GM19023 (cell line): ENCODE data around the gene ANXA4.

Experiments used
- ATAC-seq: cut with Tn5 transposase; IDR thresholded peaks from one replicate; pipeline ENCODE4 v1.9.1; 2021; ENCODE audit warnings: mild to moderate bottlenecking, moderate library complexity; ENCODE audit not compliant: unreplicated experiment

The ANXA4 gene

GRCh38 chr2:69837533-69837932 lies 95.6 kb downstream of the ANXA4 start:
- ATAC-seq: no peak

- no peak for ATAC-seq
Observed at GRCh38 chr2:69843993-69844392, 102.1 kb downstream of the ANXA4 start.

GRCh38 chr2:69844560-69844959 lies 102.6 kb downstream of the ANXA4 start:
- no peak for ATAC-seq

GRCh38 chr2:69846182-69847067 lies 104.5 kb downstream of the ANXA4 start:
- ATAC-seq: no peak

- no peak for ATAC-seq
Observed at GRCh38 chr2:69847068-69847828, 105.3 kb downstream of the ANXA4 start.

DNA sequence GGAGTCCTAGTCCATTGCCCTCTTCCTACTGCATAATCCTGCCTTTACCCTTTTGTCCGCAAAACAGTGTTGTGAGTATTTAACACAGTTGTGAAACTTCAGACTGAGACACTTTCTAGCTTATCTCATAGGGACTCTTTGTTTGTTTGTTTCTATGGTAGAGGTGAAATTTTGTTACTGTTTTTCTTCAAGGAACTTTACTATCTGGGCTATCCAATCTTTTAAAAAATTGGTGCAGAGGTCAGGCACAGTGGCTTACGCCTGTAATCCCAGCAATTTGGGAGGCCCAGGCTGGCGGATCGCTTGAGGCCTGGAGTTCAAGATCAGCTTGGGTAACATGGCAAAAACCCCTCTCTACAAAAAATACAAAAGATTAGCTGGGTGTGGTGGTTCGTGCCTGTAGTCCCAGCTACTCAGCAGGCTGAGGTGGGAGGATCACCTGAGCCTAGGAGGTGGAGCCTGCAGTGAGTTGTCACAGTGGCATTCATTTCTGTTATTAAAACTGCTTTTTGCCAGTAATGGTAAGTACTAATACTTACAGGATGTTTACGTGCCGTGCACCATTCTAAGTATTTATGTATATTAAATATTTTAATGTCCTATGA lies 106.4 kb downstream of the ANXA4 start:
- ATAC-seq: no peak

DNA sequence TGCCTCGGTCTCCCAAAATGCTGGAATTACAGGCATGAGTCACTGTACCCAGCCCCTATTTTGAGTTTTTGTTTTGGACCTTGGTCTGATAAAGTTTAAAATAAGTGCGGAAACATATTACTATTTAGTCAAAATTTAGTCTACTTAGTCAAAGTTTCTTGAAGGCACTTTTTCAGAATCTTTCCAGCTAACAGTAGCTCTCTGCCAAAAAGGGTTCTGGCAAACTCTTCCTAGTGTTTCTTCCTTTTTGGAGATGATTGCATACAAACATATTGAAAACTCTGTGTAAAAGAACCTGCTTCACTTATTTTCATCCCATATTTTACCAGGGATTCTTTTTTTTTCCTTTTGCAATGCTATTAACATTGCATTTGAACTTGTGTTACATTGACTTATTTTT lies 116.3 kb downstream of the ANXA4 start:
- no peak for ATAC-seq

DNA sequence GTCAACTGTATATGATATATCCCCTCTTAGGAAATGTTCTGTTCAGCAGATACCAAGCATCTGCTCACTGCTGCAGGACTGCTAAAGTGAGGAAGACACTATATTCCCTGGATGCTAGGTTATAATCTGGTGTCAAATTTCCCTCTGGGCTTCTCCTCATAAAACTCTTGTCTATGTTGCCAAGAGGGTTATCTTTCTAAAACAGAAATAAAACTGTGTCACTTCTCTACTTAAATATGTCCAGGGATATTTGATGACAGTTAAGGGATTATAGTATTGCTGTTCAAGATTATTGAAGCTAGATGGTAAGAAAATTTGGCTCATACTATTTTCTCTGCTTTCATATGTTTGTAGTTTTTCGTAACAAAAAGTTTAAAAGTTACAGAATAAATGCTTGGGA lies 121.4 kb downstream of the ANXA4 start:
- no peak for ATAC-seq
